GM12878 (cell line): ENCODE data around the gene NHERF2. TPM values are rescaled to one million over a fixed set of nuclear protein-coding genes. Genes with fewer than 3 reads are reported as not detected.

ENCODE experiments used
- ATAC-seq: fragments of 200-7000 bp; cut with Tn5 transposase; 3 replicates; pipeline ENCODE4 v1.9.1; 2020; ENCODE audit warnings: mild to moderate bottlenecking, moderate library complexity
- BruUV-seq: library from RNA; stranded (reverse); fragments of 400-500 nt; replicated peaks from 2 replicates; lab custom pipeline; 2021; lab: Mats Ljungman, UMichigan
- CTCF ChIA-PET: fragments of 300-600 bp; sonication (Branson Sonifier 250); formaldehyde crosslinking; extraction: SDS; loops from one replicate; lab custom pipeline; 2021; ENCODE audit warnings: inconsistent platforms; lab: Yijun Ruan, JAX
- POLR2A ChIA-PET: fragments of 350-600 bp; formaldehyde crosslinking; extraction: SDS; loops from one replicate; lab custom pipeline; 2021; ENCODE audit warnings: inconsistent platforms; lab: Charles Lee
- RAD21 ChIA-PET: fragments of 300-600 bp; sonication (Branson Sonifier 250); formaldehyde crosslinking; loops from one replicate; lab custom pipeline; 2023; ENCODE audit warnings: antibody characterized with exemption; ENCODE audit not compliant: unreplicated experiment; lab: Charles Lee
- SMC1A ChIA-PET: fragments of 300-600 bp; sonication (Branson Sonifier 250); formaldehyde crosslinking; loops from one replicate; lab custom pipeline; 2023; ENCODE audit not compliant: unreplicated experiment, uncharacterized antibody; lab: Charles Lee
- DNase-seq: peaks from one replicate; pipeline ENCODE4 v3.0.0-alpha.2; 2011; ENCODE audit warnings: low read depth, low spot score
- FAIRE-seq: peaks from 3 replicates; lab custom pipeline; 2011; peaks lifted over from hg19 to GRCh38; lab: Jason Lieb, UNC
- H2AFZ ChIP-seq: 2 replicates; pipeline ENCODE4 v1.6.0; 2011; ENCODE audit warnings: low read depth, low read length, control low read depth; ENCODE audit not compliant: control insufficient read depth
- H3K27ac ChIP-seq: 2 replicates; pipeline ENCODE4 v1.5.1; 2011; ENCODE audit warnings: control low read depth; ENCODE audit not compliant: control insufficient read depth, insufficient read depth
- H3K27me3 ChIP-seq, 2 experiments: replicated peaks in 1 of 2; 2 replicates each; pipeline versions ENCODE4 v1.6.0 to v1.6.1; 2011; ENCODE audit warnings: low read length in 1 of 2; ENCODE audit not compliant: control insufficient read depth in 2 of 2, insufficient read depth in 2 of 2
- H3K36me3 ChIP-seq, 2 experiments: 2 replicates each; pipeline ENCODE4 v1.5.1; 2011; ENCODE audit warnings: low read length in 1 of 2; ENCODE audit not compliant: control insufficient read depth in 2 of 2, insufficient read depth in 2 of 2
- H3K4me1 ChIP-seq: 2 replicates; pipeline ENCODE4 v1.6.1; 2011; ENCODE audit warnings: mild to moderate bottlenecking, low read length, moderate library complexity, mixed read lengths; ENCODE audit not compliant: control insufficient read depth, insufficient read depth
- H3K4me2 ChIP-seq: 2 replicates; pipeline ENCODE4 v1.6.0; 2011; ENCODE audit warnings: control low read depth; ENCODE audit not compliant: control insufficient read depth, insufficient read depth
- H3K4me3 ChIP-seq: fragments of 200-600 bp; sonication (generic); 2 replicates; pipeline ENCODE4 v1.5.1; 2016
- H3K79me2 ChIP-seq: 2 replicates; pipeline ENCODE4 v1.6.0; 2011; ENCODE audit warnings: low read length; ENCODE audit not compliant: control insufficient read depth, insufficient read depth
- H3K9ac ChIP-seq: 2 replicates; pipeline ENCODE4 v1.8.0; 2011; ENCODE audit warnings: low read length, control low read depth, mixed read lengths; ENCODE audit not compliant: control insufficient read depth, insufficient read depth
- H3K9me3 ChIP-seq: replicated peaks from 3 replicates; pipeline ENCODE4 v1.5.1; 2011; ENCODE audit warnings: mild to moderate bottlenecking, low read length; ENCODE audit not compliant: control insufficient read depth, insufficient read depth
- H4K20me1 ChIP-seq: 2 replicates; pipeline ENCODE4 v1.6.0; 2011; ENCODE audit not compliant: control insufficient read depth, insufficient read depth
- ETV6 ChIP-seq, 2 experiments: fragments of 450-650 bp in 1 of 2; IDR thresholded peaks in 1 of 2; conservative IDR thresholded peaks in 1 of 2; 2 replicates each; pipeline ENCODE4 v1.6.1; 2014; ENCODE audit warnings: antibody characterized with exemption in 1 of 2, borderline replicate concordance in 1 of 2, low read depth in 1 of 2, mild to moderate bottlenecking in 1 of 2, moderate library complexity in 1 of 2
- HDAC2 ChIP-seq: fragments of 200-600 bp; sonication (generic); IDR thresholded peaks from 2 replicates; pipeline ENCODE4 v1.6.1; 2017
- KAT2A ChIP-seq: conservative IDR thresholded peaks from 2 replicates; pipeline ENCODE4 v1.6.1; 2011; ENCODE audit warnings: low read depth, low read length; ENCODE audit not compliant: control insufficient read depth
- MYC ChIP-seq: IDR thresholded peaks from 2 replicates; pipeline ENCODE4 v1.6.1; 2011; ENCODE audit warnings: mild to moderate bottlenecking, low read length, moderate library complexity, inconsistent platforms; ENCODE audit not compliant: insufficient read depth, insufficient replicate concordance, insufficient read length, severe bottlenecking
- NBN ChIP-seq: fragments of 450-650 bp; IDR thresholded peaks from 2 replicates; pipeline ENCODE4 v1.6.1; 2016
- NFIC ChIP-seq: IDR thresholded peaks from 2 replicates; pipeline ENCODE4 v1.6.1; 2012; ENCODE audit warnings: low read depth, mild to moderate bottlenecking, inconsistent platforms, low read length, moderate library complexity
- NFXL1 ChIP-seq: fragments of 450-650 bp; IDR thresholded peaks from 2 replicates; pipeline ENCODE4 v1.6.1; 2017; ENCODE audit warnings: antibody characterized with exemption, mild to moderate bottlenecking, borderline replicate concordance
- WGBS: methylation state at CpG from one replicate; pipeline ENCODE4 v1.1.6; 2016; ENCODE audit warnings: low lambda C conversion rate; ENCODE audit not compliant: insufficient replicate concordance, insufficient coverage; ENCODE audit errors: missing lambda C conversion rate; 5-methylcytosine and 5-hydroxymethylcytosine counted together
- in situ Hi-C: fragments of 300-500 bp; cut with MboI; formaldehyde crosslinking; loops from 9 replicates; pipeline ENCODE4 v1.14.3; 2018; ENCODE audit warnings: mixed read lengths
- intact Hi-C: fragments of 100-400 bp; cut with micrococcal nuclease; formaldehyde crosslinking; loops from one replicate; pipeline ENCODE4 v1.14.2; 2022; ENCODE audit not compliant: unreplicated experiment
- polyA plus RNA-seq, 11 experiments: library from polyadenylated mRNA; depleted of rRNA in 4 of 11; unstranded in 6 of 11; stranded (reverse) in 5 of 11; fragments of >200 nt; fragmentation: Nextera tagmentation in 4 of 11; fragmentation: Illumina TruSeq in 1 of 11; extraction: Ambion mirVana in 4 of 11; extraction: Trizol in 1 of 11; gene quantifications; 1 replicate in 1 of 11; 2 replicates in 10 of 11; pipeline versions ENCODE4 v1.2.1 to v1.2.3, GENCODE V29; 2011 to 2016; ENCODE audit warnings: inconsistent platforms in 2 of 11, missing spikeins in 2 of 11, low read depth in 1 of 11
- total RNA-seq, 4 experiments: library from RNA; depleted of rRNA in 3 of 4; stranded (reverse); fragments of >200 nt in 3 of 4; fragmentation: Illumina TruSeq in 1 of 4; extraction: Trizol in 1 of 4; gene quantifications; 2 replicates each; pipeline versions ENCODE4 v1.2.1 to v1.2.3, GENCODE V29; 2013 to 2021
- TF ChIP-seq, protein P1 (sequence below): fragments of 450-650 bp; formaldehyde crosslinking; IDR thresholded peaks from 2 replicates; pipeline ENCODE4 v1.4.0; 2020; ENCODE audit warnings: mild to moderate bottlenecking, moderate library complexity
- TF ChIP-seq, protein P2 (sequence below): fragments of 450-650 bp; IDR thresholded peaks from 2 replicates; pipeline ENCODE4 v1.6.1; 2018; ENCODE audit warnings: mild to moderate bottlenecking, low read depth, moderate library complexity; ENCODE audit not compliant: partially characterized antibody
- TF ChIP-seq, protein P3 (sequence below): fragments of 150-350 bp; IDR thresholded peaks from 2 replicates; pipeline ENCODE4 v1.6.1; 2014; ENCODE audit warnings: mild to moderate bottlenecking, low read depth, low read length
- TF ChIP-seq, protein P4 (sequence below): fragments of 450-650 bp; formaldehyde crosslinking; IDR thresholded peaks from 2 replicates; pipeline ENCODE4 v1.4.0; 2022; ENCODE audit warnings: mild to moderate bottlenecking, moderate library complexity

NHERF2 gene
- total and polyA plus RNA-seq, 10 of the 15 experiments (the other 5 are each of a cell fraction or from before 2014, with no cell fraction given): 0.05 to 0.31 (median 0.08) TPM; not detected in 4

DNA sequence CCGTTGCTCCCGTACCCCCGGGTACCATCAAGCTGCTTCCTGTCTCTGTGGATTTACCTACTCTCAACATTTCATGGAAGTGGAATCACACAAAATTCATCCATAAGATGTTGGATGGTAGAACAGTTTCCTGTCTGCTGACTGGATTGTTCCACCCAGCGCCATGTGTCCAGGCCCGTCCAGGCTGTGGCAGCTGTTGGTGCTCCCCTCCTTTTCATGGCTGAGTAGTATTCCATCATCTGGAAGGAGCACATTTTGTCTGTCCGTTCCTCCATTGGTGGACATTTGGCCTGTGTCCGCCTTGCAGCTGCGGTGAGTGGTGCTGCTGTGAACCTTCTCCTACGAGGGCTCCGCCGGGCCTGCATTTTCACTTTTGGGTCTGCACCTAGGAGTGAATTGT is 39.4 kb downstream of the NHERF2 start:
- H3K9ac ChIP-seq: no peak overlapping the region
- no peaks in the 10 kb centered on the region for H4K20me1 ChIP-seq
- no peak overlapping the region for H3K4me2 ChIP-seq
- no peaks in the 10 kb centered on the region for H3K9me3 ChIP-seq
- in situ Hi-C loops (no loop called here), intact Hi-C loops (no loop called here)
- CTCF ChIA-PET: no interaction called here
- 94% methylated on average over 11 of the region's 11 CpGs for WGBS
- H3K4me1 ChIP-seq: no peaks in the 10 kb centered on the region
- SMC1A ChIA-PET: no interaction called here
- H2AFZ ChIP-seq: no peak overlapping the region
- H3K79me2 ChIP-seq: no peaks in the 10 kb centered on the region
- DNase-seq: no peak
- RAD21 ChIA-PET: no interaction called here
- FAIRE-seq: no peak
- H3K27ac ChIP-seq: no peak overlapping the region
- ATAC-seq: no peak
- POLR2A ChIA-PET: no interaction called here
- BruUV-seq: no TSS peak
- no peak overlapping the region for H3K4me3 ChIP-seq
- H3K36me3 ChIP-seq: peaks cover 2% of the 10 kb centered on the region in 2 experiments; a peak in 3 of 4 replicates
- H3K27me3 ChIP-seq: no peaks in the 10 kb centered on the region
- TF ChIP-seq ETV6 (conservative IDR thresholded peaks at IDR 0.05 in 1 of 2, IDR thresholded peaks at IDR 0.05 in 1 of 2; ENCODE audit: borderline replicate concordance in 1 of 2, low read depth in 1 of 2) (no peak), NBN (no peak), NFXL1 (no peak), KAT2A (no peak), HDAC2 (no peak), NFIC (no peak), MYC (no peak)
- TF ChIP-seq, protein P1, sequence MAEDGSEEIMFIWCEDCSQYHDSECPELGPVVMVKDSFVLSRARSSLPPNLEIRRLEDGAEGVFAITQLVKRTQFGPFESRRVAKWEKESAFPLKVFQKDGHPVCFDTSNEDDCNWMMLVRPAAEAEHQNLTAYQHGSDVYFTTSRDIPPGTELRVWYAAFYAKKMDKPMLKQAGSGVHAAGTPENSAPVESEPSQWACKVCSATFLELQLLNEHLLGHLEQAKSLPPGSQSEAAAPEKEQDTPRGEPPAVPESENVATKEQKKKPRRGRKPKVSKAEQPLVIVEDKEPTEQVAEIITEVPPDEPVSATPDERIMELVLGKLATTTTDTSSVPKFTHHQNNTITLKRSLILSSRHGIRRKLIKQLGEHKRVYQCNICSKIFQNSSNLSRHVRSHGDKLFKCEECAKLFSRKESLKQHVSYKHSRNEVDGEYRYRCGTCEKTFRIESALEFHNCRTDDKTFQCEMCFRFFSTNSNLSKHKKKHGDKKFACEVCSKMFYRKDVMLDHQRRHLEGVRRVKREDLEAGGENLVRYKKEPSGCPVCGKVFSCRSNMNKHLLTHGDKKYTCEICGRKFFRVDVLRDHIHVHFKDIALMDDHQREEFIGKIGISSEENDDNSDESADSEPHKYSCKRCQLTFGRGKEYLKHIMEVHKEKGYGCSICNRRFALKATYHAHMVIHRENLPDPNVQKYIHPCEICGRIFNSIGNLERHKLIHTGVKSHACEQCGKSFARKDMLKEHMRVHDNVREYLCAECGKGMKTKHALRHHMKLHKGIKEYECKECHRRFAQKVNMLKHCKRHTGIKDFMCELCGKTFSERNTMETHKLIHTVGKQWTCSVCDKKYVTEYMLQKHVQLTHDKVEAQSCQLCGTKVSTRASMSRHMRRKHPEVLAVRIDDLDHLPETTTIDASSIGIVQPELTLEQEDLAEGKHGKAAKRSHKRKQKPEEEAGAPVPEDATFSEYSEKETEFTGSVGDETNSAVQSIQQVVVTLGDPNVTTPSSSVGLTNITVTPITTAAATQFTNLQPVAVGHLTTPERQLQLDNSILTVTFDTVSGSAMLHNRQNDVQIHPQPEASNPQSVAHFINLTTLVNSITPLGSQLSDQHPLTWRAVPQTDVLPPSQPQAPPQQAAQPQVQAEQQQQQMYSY: no peak
- TF ChIP-seq, protein P2, sequence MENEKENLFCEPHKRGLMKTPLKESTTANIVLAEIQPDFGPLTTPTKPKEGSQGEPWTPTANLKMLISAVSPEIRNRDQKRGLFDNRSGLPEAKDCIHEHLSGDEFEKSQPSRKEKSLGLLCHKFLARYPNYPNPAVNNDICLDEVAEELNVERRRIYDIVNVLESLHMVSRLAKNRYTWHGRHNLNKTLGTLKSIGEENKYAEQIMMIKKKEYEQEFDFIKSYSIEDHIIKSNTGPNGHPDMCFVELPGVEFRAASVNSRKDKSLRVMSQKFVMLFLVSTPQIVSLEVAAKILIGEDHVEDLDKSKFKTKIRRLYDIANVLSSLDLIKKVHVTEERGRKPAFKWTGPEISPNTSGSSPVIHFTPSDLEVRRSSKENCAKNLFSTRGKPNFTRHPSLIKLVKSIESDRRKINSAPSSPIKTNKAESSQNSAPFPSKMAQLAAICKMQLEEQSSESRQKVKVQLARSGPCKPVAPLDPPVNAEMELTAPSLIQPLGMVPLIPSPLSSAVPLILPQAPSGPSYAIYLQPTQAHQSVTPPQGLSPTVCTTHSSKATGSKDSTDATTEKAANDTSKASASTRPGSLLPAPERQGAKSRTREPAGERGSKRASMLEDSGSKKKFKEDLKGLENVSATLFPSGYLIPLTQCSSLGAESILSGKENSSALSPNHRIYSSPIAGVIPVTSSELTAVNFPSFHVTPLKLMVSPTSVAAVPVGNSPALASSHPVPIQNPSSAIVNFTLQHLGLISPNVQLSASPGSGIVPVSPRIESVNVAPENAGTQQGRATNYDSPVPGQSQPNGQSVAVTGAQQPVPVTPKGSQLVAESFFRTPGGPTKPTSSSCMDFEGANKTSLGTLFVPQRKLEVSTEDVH: no peak
- TF ChIP-seq, protein P3, sequence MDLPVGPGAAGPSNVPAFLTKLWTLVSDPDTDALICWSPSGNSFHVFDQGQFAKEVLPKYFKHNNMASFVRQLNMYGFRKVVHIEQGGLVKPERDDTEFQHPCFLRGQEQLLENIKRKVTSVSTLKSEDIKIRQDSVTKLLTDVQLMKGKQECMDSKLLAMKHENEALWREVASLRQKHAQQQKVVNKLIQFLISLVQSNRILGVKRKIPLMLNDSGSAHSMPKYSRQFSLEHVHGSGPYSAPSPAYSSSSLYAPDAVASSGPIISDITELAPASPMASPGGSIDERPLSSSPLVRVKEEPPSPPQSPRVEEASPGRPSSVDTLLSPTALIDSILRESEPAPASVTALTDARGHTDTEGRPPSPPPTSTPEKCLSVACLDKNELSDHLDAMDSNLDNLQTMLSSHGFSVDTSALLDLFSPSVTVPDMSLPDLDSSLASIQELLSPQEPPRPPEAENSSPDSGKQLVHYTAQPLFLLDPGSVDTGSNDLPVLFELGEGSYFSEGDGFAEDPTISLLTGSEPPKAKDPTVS: no peak
- TF ChIP-seq, protein P4, sequence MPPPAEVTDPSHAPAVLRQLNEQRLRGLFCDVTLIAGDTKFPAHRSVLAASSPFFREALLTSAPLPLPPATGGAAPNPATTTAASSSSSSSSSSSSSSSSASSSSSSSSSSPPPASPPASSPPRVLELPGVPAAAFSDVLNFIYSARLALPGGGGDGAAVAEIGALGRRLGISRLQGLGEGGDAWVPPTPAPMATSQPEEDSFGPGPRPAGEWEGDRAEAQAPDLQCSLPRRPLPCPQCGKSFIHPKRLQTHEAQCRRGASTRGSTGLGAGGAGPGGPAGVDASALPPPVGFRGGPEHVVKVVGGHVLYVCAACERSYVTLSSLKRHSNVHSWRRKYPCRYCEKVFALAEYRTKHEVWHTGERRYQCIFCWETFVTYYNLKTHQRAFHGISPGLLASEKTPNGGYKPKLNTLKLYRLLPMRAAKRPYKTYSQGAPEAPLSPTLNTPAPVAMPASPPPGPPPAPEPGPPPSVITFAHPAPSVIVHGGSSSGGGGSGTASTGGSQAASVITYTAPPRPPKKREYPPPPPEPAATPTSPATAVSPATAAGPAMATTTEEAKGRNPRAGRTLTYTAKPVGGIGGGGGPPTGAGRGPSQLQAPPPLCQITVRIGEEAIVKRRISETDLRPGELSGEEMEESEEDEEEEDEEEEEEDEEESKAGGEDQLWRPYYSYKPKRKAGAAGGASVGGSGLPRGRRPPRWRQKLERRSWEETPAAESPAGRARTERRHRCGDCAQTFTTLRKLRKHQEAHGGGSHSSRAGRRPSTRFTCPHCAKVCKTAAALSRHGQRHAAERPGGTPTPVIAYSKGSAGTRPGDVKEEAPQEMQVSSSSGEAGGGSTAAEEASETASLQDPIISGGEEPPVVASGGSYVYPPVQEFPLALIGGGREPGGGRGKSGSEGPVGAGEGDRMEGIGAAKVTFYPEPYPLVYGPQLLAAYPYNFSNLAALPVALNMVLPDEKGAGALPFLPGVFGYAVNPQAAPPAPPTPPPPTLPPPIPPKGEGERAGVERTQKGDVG: no peak
